GM19452 (cell line): ENCODE data around the gene MSI2.

Source experiments
- ATAC-seq: cut with Tn5 transposase; IDR thresholded peaks from one replicate; pipeline ENCODE4 v1.9.1; 2021; ENCODE audit not compliant: unreplicated experiment

The MSI2 gene

GRCh38 chr17:57387575-57387974 lies 131.3 kb downstream of the MSI2 start:
- ATAC-seq = no peak

GRCh38 chr17:57388131-57388725 lies 131.9 kb downstream of the MSI2 start:
- ATAC-seq = no peak

- no peak for ATAC-seq
Measured at GRCh38 chr17:57389473-57389872, 133.2 kb downstream of the MSI2 start.

GRCh38 chr17:57391076-57391825 lies 134.9 kb downstream of the MSI2 start:
- no peak for ATAC-seq

GRCh38 chr17:57391857-57392471 lies 135.6 kb downstream of the MSI2 start:
- ATAC-seq = no peak

- ATAC-seq = no peak
Measured at GRCh38 chr17:57393368-57393767, 137.0 kb downstream of the MSI2 start.

- ATAC-seq = no peak
Measured at GRCh38 chr17:57394375-57394774, 138.1 kb downstream of the MSI2 start.

- no peak for ATAC-seq
Measured at GRCh38 chr17:57395721-57396321, 139.5 kb downstream of the MSI2 start.

- ATAC-seq = no peak
Measured at GRCh38 chr17:57396511-57396921, 140.2 kb downstream of the MSI2 start.

GRCh38 chr17:57397402-57397801 lies 141.1 kb downstream of the MSI2 start:
- no peak for ATAC-seq

GRCh38 chr17:57399690-57400089 lies 143.4 kb downstream of the MSI2 start:
- no peak for ATAC-seq

- ATAC-seq = no peak
Measured at GRCh38 chr17:57400648-57401047, 144.3 kb downstream of the MSI2 start.

GRCh38 chr17:57401556-57402488 lies 145.5 kb downstream of the MSI2 start:
- ATAC-seq = no peak

- ATAC-seq = no peak
Measured at GRCh38 chr17:57402681-57403180, 146.4 kb downstream of the MSI2 start.

- ATAC-seq = no peak
Measured at GRCh38 chr17:57403236-57403635, 146.9 kb downstream of the MSI2 start.

GRCh38 chr17:57404073-57404472 lies 147.8 kb downstream of the MSI2 start:
- ATAC-seq = no peak

- no peak for ATAC-seq
Measured at GRCh38 chr17:57404795-57405490, 148.6 kb downstream of the MSI2 start.

GRCh38 chr17:57405491-57406072 lies 149.3 kb downstream of the MSI2 start:
- no peak for ATAC-seq

GRCh38 chr17:57406131-57406980 lies 150.0 kb downstream of the MSI2 start:
- no peak for ATAC-seq
